Right lobe of liver (tissue), 6 donors: ENCODE results near the gene CCDC34. TPM values are rescaled to one million over a fixed set of nuclear protein-coding genes. Genes with fewer than 3 reads are reported as not detected.

Experiments used
- ATAC-seq, 4 donors: fragments of 200-7000 bp; cut with Tn5 transposase; one replicate each; pipeline ENCODE4 v1.9.1; 2020; ENCODE audit warnings: mild to moderate bottlenecking in 4 of 4, moderate library complexity in 4 of 4
- DNase-seq, 3 donors: peaks; one replicate each; pipeline ENCODE4 v3.0.0-alpha.2; 2020
- H3K27ac ChIP-seq, 3 donors: fragments of 200-600 bp; one replicate each; pipeline ENCODE4 v1.8.0; 2022
- H3K27me3 ChIP-seq, 2 donors: fragments of 200-600 bp; one replicate each; pipeline ENCODE4 v1.8.0; 2022
- H3K36me3 ChIP-seq, 4 donors: fragments of 200-600 bp; sonication (generic) in 1 of 4; one replicate each; pipeline versions ENCODE4 v1.5.1 to v1.8.0; 2017 to 2022; ENCODE audit warnings: control low read depth in 1 of 4
- H3K4me1 ChIP-seq, 4 donors: fragments of 200-600 bp; sonication (generic) in 1 of 4; one replicate each; pipeline versions ENCODE4 v1.5.1 to v1.8.0; 2017 to 2022; ENCODE audit warnings: control low read depth in 1 of 4
- H3K4me3 ChIP-seq, 3 donors: fragments of 200-600 bp; one replicate each; pipeline ENCODE4 v1.8.0; 2022
- H3K9me3 ChIP-seq, 4 donors: fragments of 200-600 bp; sonication (generic) in 1 of 4; one replicate each; pipeline versions ENCODE4 v1.5.1 to v1.8.0; 2017 to 2022; ENCODE audit warnings: control low read depth in 1 of 4
- CTCF ChIP-seq, 4 donors: fragments of 200-600 bp in 3 of 4; fragments of 450-650 bp in 1 of 4; IDR thresholded peaks; one replicate each; pipeline versions ENCODE4 v1.5.1 to v1.8.0; 2016 to 2022; ENCODE audit warnings: antibody characterized with exemption in 4 of 4, mild to moderate bottlenecking in 2 of 4
- POLR2A ChIP-seq: fragments of 450-650 bp; IDR thresholded peaks from one replicate; pipeline ENCODE4 v1.6.1; 2017; ENCODE audit warnings: antibody characterized with exemption, mild to moderate bottlenecking
- WGBS: methylation state at CpG from one replicate; pipeline ENCODE4 v1.1.6; 2018; ENCODE audit warnings: low coverage, low lambda C conversion rate; ENCODE audit not compliant: insufficient coverage; ENCODE audit errors: missing lambda C conversion rate; 5-methylcytosine and 5-hydroxymethylcytosine counted together
- intact Hi-C, 2 donors: fragments of 100-400 bp; cut with DNase I; formaldehyde crosslinking; loops; one replicate each; pipeline versions ENCODE4 v1.11.2 to v1.14.1; 2022
- total RNA-seq, 6 experiments: library from RNA; depleted of rRNA in 2 of 6; stranded (reverse); fragments of >200 nt in 2 of 6; fragmentation: NEBNext Ultra II Directional in 3 of 6; extraction: Animal tissue kit (Norgen Biotek cat#: 25700) in 3 of 6; gene quantifications; one replicate each; pipeline versions ENCODE4 v1.1.0 to v1.2.4, GENCODE V29; 2016 to 2023
- donor health status: DM: no; HTN: yes; CAD: no.
- donor health status: DM: no; HTN: no; CAD: no.
- donor health status: DM: no; HTN: no; CAD: no.
- donor health status: DM: no; HTN: yes; CAD: no.
- donor health status: DM: no; HTN: yes; CAD: no.

CCDC34 gene
- total RNA-seq, 6 experiments from 2014 or later = 1.8 to 3.6 (median 2.1) TPM

- intact Hi-C loops = no loop called here
- Histone ChIP-seq H3K4me3 (no peak overlapping the region), H3K36me3 (no peaks in the 10 kb centered on the region), H3K9me3 (no peaks in the 10 kb centered on the region), H3K27ac (no peak overlapping the region), H3K4me1 (peaks cover 0 to 15% (median 4%) of the 10 kb centered on the region in 4 donors), H3K27me3 (no peaks in the 10 kb centered on the region)
- 24% methylated on average over 2 of the region's 2 CpGs for WGBS
- no peak for DNase-seq
- no peak for TF ChIP-seq CTCF (IDR thresholded peaks at IDR 0.05)
- no peak for TF ChIP-seq POLR2A
- ATAC-seq = peak; percentile 44 to 73 (median 68)
Measured at GRCh38 chr11:27409742-27410141, 46.7 kb upstream of the CCDC34 start.

GRCh38 chr11:27409049-27409448, 46.0 kb upstream of the CCDC34 start:
- Histone ChIP-seq H3K4me1 (peaks cover 0 to 21% (median 5%) of the 10 kb centered on the region in 4 donors), H3K9me3 (no peaks in the 10 kb centered on the region), H3K27me3 (no peaks in the 10 kb centered on the region), H3K27ac (no peak overlapping the region), H3K4me3 (no peak overlapping the region), H3K36me3 (no peaks in the 10 kb centered on the region)
- TF ChIP-seq CTCF (IDR thresholded peaks at IDR 0.05) (no peak), POLR2A (no peak)
- DNase-seq = no peak
- intact Hi-C loops = no loop called here
- peak in 1 of 4 donors; percentile 25 for ATAC-seq

GRCh38 chr11:27408246-27408800, 45.3 kb upstream of the CCDC34 start:
- WGBS = 90% methylated on average over 2 of the region's 2 CpGs
- H3K4me1 ChIP-seq = peaks cover 0 to 28% (median 8%) of the 10 kb centered on the region in 4 donors
- TF ChIP-seq POLR2A (no peak), CTCF (IDR thresholded peaks at IDR 0.05) (no peak)
- no peaks in the 10 kb centered on the region for H3K9me3 ChIP-seq
- DNase-seq = no peak
- no peaks in the 10 kb centered on the region for H3K27me3 ChIP-seq
- no peak overlapping the region for H3K27ac ChIP-seq
- no peak for ATAC-seq
- intact Hi-C loops = no loop called here
- no peaks in the 10 kb centered on the region for H3K36me3 ChIP-seq
- H3K4me3 ChIP-seq = no peak overlapping the region

GRCh38 chr11:27406498-27407354, 43.7 kb upstream of the CCDC34 start:
- ATAC-seq = no peak

More at GRCh38 chr11:27406498-27407354, 43.7 kb upstream of the CCDC34 start:
- intact Hi-C loops = no loop called here
- 87% methylated on average over 3 of the region's 3 CpGs for WGBS
- no peak overlapping the region for H3K4me3 ChIP-seq
- DNase-seq = no peak
- H3K36me3 ChIP-seq = no peaks in the 10 kb centered on the region
- peaks cover 0 to 44% (median 15%) of the 10 kb centered on the region in 4 donors for H3K4me1 ChIP-seq
- no peaks in the 10 kb centered on the region for H3K27me3 ChIP-seq
- no peaks in the 10 kb centered on the region for H3K9me3 ChIP-seq
- H3K27ac ChIP-seq = no peak overlapping the region
- no peak for TF ChIP-seq POLR2A
- TF ChIP-seq CTCF (IDR thresholded peaks at IDR 0.05) = no peak
